Activated T-cell treated with anti-CD3 and anti-CD28 coated beads, Interleukin-2, amount 50 U/mL, for 48 hours (primary cell): ENCODE results near the gene TRIM24.

Source experiments
- DNase-seq, 2 experiments: peaks; one replicate each; pipeline ENCODE4 v3.0.0-alpha.2; 2020

The TRIM24 gene

DNA sequence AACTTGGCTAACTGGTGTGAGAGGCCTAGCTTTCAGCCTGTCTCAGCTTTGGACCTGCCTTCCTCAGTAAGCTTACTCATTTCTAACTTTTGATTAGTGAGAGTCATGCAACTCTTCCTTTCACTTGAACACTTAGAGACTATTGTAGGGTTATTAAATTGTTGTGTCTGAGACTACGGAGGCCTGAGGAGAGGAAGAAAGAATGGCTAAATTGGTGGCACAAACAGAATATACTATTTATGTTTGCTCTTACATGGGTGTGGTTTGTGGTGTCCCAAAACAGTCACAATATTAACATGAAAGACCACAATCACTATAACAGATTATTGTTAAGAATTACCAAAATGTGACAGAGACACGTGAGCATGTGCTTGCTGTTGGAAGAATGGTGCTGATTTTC, 82.1 kb downstream of the TRIM24 start:
- no peak for DNase-seq

DNA sequence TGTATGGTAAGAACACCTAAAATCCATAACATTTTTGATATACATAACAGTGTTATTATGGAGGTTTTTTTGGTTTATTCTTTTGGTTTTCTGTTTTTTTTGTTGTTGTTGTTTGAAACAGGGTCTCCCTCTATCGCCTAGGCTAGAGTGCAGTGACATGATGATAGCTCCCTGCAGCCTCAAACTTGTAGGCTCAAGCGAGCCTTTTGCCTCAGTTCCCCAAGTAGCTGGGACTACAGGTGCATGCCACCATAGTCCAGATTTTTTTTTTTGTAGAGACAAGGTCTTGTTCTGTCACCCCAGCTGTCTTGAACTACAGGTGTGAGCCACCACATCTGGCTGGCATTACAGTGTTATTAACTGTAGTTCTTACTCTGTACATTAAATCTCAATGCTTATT, 83.7 kb downstream of the TRIM24 start:
- DNase-seq = no peak

DNA sequence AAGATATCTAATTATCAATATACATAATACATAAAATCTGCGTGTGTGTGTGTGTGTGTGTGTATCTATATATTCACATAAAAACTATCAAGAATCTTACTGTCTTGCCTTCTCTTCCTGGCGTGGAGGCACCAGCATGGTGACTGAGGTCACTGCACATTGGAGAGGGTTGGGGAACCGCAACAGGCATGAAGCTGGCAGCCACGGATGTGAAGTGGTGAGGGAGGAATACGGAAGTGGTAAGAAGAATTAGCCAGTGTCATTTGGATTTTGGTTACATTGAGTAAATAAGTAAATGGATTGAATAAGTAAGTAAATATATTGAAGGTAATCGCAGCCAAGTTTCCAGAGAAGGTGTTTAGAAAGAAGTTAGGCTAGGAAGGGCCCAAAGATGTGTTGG, 85.1 kb downstream of the TRIM24 start:
- DNase-seq = no peak

DNA sequence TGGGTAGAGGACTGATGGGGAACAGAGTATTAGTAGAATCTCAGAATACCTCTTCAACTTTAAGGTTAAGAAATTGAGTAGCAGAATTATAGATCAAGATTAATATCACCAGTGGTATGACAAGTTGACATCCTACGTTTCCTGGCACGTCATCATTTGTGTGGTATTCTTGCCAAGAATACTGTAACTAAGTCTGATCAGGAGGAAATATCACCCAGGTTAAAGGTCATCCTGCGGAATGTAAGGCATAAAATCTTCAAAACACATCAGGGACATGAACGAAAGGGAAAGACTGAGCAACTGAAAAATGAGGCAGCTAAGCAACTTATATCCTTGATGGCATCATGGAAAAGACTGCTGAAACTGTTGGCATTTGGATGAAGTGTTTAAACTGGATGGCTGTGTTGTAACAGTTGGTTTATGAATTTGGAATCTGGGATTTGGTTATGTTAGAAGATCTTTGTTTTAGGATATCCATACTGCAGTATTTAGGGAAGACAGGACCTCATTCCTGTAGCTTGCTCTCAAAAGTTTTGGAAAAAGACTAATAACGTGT, 86.1 kb downstream of the TRIM24 start:
- DNase-seq = no peak

DNA sequence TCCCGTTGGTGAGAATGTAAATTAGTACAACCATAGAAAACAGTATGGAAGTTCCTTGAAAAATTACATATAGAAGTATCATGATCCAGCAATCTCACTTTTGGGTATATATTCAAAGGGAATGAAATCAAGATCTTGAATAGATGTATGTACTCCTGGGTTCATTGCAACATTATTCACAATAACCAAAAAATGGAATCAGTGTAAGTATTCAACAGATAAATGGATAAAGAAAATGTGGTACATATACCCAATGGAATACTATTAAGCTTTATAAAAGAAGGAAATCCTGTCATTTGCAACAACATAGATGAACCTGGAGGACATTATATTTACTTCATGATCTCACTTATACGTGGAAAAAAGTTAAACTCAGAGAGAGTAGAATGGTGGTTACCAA, 86.8 kb downstream of the TRIM24 start:
- DNase-seq = no peak

DNA sequence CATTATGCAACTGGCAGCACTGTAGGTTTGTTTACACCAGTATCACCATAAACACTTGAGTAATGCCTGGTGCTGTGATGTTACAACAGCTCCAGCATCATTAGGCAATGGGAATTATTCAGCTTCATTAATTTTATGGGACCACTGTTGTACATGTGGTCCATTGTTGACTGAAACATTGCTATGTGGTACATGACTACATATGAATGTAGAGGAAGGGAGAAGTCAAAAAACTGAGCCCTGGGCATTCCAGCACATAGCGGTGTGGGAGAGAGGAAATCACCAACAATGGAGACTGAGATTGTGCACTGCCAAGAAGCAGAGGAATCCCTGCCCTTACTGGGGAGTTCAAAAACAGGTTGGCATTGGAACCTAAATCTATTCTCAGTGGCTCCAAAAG, 89.0 kb downstream of the TRIM24 start:
- no peak for DNase-seq

DNA sequence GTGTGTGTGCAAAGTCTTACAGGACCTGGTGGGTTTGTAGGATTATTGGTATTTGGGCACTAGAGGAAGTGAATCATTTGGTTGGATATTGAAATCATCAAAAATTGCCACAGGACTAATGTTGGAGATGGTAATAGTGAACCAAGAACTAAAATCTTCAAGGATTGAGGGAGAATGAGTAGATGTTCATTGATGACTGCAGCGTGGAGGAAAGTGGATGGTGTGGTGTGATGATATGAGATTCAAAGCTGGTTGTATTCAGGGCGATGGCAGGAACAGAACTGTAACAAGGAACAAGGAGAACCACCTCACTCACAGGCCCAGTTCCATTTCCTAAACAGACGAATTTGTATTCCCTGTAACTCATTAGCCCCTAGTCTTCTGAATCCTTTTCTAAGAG, 90.3 kb downstream of the TRIM24 start:
- DNase-seq = no peak

DNA sequence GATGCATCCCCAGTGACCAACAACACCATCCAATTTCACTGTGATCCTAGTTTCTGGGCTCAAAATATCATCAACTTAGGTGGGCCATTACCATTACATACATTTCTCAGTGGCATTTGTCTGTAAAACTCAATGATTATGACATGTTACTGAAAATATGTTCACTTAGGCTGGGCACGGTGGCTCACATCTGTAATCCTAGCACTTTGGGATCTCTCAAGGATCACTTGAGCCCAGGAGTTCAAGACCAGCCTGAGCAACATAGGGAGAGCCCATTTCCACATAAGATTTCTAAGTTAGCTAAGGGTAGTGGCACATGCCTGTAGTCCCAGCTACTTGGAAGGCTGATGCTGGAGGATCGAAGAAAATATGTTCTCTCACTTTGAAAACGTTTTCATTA, 91.0 kb downstream of the TRIM24 start:
- no peak for DNase-seq

DNA sequence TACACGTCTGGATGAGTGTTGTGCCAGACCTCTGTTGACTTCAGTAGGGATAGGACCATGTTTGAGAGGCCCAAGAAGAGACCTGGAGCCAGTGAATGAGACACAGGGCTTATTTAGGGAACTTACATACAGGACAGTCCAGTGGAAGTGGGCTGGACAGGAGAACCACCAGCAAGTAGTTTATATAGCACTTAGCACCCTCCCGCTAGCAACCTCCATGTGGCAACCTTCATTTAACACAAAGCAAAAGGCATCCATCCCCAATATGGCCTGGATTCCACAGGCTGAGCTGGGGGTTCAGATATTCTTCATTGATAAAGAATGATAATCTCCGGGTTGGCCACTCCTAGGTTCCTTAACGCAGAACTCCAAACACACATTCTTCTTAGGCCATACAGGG, 93.7 kb downstream of the TRIM24 start:
- no peak for DNase-seq

DNA sequence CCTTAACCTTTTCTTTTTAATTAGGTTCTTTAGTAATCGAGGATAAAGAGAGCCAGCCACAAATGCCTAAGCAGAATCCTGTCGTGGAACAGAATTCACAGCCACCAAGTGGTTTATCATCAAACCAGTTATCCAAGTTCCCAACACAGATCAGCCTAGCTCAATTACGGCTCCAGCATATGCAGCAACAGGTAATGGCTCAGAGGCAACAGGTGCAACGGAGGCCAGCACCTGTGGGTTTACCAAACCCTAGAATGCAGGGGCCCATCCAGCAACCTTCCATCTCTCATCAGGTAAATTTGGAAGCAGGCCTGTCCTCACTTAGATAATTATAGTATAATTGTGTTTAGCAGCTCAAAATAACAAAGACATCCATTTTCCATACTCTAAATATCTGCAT, 94.6 kb downstream of the TRIM24 start:
- DNase-seq = no peak

DNA sequence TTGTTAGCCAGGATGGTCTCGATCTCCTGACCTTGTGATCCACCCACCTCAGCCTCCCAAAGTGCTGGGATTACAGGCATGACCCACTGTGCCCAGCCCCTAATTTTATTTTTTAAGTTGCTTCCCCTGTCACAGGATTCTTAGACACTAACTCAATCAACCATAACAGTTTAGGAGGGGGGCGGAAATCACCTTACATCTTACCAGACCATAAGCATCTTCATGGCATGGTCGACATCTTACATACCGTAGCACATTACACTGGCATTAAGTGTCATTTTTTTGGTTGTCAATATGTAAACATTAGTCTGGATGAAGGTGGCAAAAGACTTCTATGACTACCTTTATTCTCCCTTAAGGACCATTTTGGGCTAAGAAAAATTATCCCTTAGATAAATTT, 95.6 kb downstream of the TRIM24 start:
- DNase-seq = no peak

DNA sequence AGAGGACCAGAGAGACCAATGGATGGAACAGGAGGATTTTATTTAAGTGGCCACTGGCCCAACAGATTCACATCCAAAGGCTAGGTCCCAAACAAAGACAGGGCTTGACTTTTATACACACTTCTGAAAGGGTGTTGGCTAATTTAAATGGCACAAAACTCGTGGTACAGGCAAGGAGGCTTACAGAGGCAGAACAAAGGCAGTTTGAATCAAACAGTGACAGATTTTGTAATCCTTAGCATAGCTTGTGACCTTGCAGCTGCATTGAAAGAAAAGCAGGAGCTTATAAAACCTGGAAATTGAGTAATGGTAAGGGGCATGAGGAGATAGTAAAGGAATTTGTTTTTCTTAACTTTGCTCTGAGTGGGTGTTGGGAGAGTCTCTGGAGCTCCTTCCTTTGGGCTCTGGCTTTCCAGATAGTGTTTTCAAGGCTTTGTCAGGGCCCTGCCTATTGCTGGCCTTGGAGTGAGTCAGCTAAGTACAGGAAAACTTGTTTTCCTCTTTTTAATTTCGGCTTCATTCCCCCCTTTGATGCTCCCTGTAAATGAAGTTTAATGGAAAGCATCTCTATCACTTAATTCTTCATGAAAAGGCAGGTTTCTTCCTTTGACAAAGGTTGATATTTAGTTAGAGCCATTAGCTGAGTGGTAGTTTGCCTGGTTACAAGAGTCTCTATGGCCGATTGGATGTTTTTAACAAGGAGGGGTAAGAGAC, 96.9 kb downstream of the TRIM24 start:
- no peak for DNase-seq

DNA sequence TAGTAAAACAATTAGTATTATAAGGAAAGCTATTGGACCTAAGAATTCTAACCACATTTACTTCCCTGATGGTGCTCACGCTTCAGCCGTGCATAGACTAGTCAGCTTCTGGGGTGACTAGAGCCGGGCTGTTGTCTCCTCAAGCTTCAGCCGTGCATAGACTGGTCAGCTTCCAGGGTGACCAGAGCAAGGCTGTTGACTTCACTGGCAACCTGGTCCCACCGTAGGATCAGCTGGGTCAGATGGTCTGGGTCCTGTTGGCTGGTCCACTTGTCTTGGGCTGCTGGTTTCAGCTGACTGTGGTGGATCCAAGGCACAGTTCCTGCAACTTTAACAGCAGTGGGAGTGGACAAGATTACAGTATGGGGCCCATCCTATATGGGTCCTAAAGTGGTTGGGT, 99.4 kb downstream of the TRIM24 start:
- DNase-seq = no peak

DNA sequence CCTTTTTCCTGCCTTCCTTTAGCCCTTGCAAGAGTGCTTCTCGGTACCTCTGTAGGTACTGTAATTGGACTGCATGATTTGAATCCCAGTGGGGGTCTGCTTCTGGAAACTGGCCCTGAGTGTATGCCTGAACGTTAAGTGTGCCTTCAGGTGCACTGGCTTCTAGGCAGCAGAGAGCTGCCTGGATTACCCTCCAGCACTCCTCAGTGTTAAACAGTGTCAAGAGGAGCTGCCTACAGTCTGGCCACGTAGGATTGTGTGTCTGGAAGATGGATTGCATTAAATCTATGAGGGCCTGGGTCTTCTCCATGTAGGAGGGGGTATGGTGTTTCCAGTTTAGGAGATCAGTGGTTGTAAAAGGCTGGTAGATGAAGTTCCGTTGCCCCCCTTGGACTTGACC, 103.7 kb downstream of the TRIM24 start:
- DNase-seq = no peak

DNA sequence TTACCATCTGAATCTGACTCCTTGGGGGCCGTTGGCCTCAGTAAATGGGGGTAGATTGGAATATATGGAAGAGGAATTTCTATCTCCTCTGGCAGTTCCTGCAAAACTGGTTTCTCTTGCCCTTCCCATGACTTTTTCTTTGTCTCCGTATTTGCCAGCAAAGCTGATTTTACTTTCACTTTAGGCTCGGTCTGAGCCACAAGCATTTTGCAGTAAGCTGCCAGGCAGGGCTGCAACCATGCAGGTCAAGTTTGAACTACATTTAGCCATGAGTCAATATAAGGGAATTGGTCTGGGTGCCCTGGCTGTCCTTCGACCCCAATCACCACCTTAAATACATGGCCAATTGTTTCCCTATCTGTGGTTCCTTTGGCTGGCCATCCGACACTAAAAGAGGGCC, 104.3 kb downstream of the TRIM24 start:
- no peak for DNase-seq

DNA sequence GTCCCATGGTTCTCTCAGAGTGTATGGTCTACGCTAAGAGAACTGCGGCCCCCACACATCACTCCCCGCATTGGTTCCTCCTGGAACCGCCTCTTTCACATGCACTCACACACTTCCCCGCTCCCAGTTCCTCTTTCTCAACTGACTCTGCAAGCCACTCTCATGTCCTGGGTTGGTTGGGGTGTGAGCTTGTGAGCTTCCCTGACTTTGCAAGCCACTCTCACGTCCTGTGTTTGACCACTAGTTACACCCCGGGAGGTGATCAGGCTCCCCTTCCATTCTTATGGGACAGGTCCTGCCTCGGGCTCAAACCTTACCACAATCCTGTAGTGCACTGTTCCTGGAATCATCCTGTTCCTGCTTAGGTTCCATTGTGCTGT, 105.0 kb downstream of the TRIM24 start:
- DNase-seq = no peak

DNA sequence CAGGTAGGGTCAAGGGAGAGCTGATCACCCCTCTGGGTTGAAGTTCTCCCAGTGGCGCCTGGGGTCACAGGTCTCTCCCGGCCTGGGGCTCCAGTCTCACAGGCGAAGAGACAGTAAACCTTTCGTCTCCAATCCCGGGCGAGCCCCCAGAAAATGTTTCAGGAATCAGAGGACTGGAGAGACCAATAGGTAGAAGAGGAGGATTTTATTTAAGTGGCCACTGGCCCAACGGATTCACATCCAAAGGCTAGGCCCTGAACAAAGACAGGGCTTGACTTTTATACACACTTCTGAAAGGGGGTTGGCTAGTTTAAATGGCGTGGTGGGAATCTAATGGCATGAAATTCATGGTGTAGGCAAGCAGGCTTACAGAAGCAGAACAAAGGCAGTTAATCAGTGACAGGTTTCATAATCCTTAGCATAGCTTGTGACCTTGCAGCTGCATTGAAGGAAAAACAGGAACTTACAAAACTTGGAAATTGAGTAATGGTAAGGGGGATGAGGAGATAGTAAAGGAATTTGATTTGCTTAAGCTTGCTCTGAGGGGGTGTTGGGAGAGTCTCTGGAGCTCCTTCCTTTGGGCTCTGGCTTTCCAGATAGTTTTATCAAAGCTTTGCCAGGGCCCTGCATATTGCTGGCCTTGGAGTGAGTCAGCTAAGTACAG, 105.5 kb downstream of the TRIM24 start:
- DNase-seq = no peak

DNA sequence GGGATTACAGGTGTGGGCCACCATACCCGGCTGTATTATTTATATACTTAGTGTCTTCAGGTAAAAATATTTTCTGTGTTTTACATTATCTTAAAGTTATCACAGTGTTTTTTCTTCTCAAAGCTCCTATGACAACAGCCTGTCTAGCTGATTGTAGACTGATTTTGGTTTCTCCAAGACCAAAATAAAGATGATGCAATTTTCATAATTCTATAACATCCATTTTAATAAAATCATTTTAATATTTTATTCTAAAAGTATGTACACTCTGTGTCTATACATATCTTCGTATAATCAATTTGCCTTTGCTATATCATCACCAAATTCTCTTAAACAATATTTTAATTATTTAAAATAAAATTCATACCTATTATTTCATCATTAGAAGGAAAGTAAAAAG, 108.6 kb downstream of the TRIM24 start:
- DNase-seq = no peak

DNA sequence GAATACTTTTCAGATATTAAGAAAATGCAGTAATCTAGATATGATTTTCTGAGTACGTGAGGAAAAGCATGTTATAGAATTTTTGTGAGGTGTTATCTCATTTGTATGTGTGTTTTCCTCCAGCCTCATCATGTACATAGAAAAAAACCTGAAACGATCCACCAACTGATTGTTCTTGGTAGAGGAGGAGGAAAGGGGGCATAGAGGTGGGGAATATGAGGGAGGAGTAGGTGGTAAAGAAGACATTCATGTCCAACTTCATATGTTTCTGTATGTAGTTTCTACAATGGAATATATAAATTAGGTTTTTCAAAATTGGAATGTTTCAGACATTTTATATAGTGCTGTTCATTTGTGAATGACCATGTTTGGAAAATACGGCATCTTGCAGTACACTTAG, 109.4 kb downstream of the TRIM24 start:
- no peak for DNase-seq

DNA sequence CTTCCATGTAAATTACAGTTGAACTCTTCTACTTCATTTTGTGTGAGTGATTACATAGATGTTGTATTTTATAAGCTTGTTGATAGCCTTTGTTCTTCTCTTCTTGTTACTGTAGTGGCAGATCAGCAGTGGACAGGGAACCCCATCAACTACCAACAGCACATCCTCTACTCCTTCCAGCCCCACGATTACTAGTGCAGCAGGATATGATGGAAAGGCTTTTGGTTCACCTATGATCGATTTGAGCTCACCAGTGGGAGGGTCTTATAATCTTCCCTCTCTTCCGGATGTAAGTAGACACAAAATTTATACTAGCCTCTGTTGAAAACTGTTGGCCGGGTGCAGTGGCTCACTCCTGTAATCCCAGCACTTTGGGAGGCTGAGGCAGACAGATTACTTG, 110.7 kb downstream of the TRIM24 start:
- no peak for DNase-seq

DNA sequence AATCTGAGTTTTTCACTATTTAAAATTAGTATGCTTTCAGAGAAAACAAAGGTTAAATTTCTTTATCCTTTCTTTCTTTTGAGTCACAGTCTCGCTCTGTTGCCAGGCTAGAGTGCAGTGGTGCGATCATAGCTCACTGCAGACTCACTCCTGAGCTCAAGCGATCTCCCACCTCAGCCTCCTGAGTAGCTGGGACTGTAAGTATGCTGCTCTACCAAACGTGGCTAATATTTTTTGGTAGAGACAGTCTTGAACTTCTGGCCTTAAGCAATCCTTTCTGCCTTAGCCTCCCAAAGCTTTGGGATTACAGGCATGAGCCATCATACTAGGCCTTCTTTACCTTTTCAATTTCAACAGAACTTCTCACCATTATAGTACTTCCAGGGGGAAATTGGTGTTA, 113.7 kb downstream of the TRIM24 start:
- DNase-seq = no peak

DNA sequence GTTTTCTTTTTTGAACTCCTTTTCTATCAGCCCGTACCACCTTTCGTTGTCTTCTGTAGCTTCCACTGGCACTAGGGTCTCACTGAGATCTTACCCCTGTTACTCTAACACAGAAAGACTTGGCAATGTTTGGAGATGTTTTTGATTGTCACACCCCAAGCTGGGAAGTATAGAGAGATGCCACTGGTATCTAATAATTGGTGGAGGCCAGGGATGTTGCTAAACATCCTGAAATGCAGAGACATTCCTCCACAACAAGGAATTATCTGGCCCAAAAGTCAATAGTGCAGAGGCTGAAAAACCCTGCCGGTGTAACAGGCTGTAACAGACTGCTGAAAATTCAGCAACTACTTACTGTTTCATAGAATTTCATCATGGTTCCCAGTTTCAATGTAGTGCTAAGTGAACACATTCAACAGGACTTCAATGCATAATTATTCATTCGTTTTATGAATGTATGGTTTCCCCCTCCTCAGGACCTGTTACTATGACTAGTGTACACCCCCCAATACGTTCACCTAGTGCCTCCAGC, 115.9 kb downstream of the TRIM24 start:
- no peak for DNase-seq

DNA sequence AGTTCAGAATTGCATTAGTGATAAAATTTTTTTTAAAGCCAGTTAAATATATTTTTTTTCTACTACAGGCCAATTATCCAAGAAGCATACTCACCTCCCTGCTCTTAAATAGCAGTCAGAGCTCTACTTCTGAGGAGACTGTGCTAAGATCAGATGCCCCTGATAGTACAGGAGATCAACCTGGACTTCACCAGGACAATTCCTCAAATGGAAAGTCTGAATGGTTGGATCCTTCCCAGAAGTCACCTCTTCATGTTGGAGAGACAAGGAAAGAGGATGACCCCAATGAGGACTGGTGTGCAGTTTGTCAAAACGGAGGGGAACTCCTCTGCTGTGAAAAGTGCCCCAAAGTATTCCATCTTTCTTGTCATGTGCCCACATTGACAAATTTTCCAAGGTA, 119.1 kb downstream of the TRIM24 start:
- DNase-seq = no peak

DNA sequence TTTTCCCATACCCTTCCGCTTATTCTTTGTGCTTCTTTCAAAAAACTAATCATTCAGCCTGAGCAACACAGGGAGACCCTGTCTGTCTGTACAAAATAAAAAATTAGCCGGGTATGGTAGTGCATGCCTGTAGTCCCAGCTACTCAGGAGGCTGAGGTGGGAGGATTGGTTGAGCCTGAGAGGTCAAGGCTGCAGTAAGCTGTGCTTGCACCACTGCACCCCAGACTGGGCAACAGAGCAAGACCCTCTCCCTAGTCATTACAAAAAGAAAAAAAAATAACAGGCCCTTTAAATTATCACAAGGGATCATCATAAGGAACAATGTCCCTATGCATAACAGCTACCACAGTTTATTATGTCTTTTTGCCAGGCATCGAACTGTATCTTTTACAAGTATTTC, 119.6 kb downstream of the TRIM24 start:
- DNase-seq = no peak

DNA sequence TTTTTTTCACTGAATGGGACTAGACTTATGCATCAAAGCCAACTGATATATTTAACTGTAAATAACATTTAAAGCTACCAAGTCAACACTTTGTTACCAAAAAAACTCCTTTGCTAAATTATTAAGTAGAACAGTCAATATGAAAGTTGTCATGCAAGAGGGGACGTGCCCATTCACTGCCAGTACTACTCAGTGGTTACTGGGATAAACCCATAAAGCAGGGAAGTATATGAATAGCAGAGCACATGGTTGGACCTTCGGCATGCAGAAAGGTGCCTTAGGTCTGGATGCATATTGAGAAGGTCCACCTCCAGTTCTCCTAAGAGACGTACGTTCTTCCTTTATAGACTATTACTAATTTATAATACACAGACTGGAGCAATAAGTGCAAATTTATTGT, 121.0 kb downstream of the TRIM24 start:
- DNase-seq = no peak
